HEK293 (cell line): ENCODE results near the gene GMEB1.

Experiments
- CTCF ChIA-PET: fragments of 350-600 bp; formaldehyde crosslinking; extraction: SDS; loops from one replicate; lab custom pipeline; 2021; ENCODE audit warnings: antibody characterized with exemption; lab: Yijun Ruan, JAX
- POLR2A ChIA-PET: fragments of 300-600 bp; formaldehyde crosslinking; extraction: SDS; loops from one replicate; lab custom pipeline; 2020; ENCODE audit warnings: antibody characterized with exemption, inconsistent platforms; lab: Yijun Ruan, JAX
- H3K27ac ChIP-seq: fragments of 200-500 bp; sonication (Bioruptor generic); 2 replicates; pipeline ENCODE4 v1.5.1; 2014; ENCODE audit warnings: low read depth, low read length, control low read depth, inconsistent platforms; ENCODE audit errors: extremely low read depth
- H3K36me3 ChIP-seq, 2 experiments: fragments of 200-500 bp in 1 of 2; sonication (Bioruptor generic) in 1 of 2; 1 replicate in 1 of 2; 2 replicates in 1 of 2; pipeline ENCODE4 v1.5.1; 2014 to 2017; ENCODE audit warnings: inconsistent platforms in 2 of 2, low read length in 2 of 2; ENCODE audit not compliant: control insufficient read depth in 2 of 2, insufficient read depth in 1 of 2
- H3K4me1 ChIP-seq: fragments of 200-500 bp; sonication (Bioruptor generic); 2 replicates; pipeline ENCODE4 v1.5.1; 2014; ENCODE audit warnings: mild to moderate bottlenecking, low read length, inconsistent platforms; ENCODE audit not compliant: control insufficient read depth, insufficient read depth
- H3K4me3 ChIP-seq: 2 replicates; pipeline ENCODE4 v1.5.1; 2011; ENCODE audit warnings: low read depth, mild to moderate bottlenecking, control low read depth, low read length, moderate library complexity
- H3K9me3 ChIP-seq: fragments of 200-500 bp; sonication (Bioruptor generic); 2 replicates; pipeline ENCODE4 v1.5.1; 2014; ENCODE audit warnings: low read depth, low read length, inconsistent platforms; ENCODE audit not compliant: control insufficient read depth, insufficient read depth
- PRDM4 ChIP-seq: fragments of 450-650 bp; formaldehyde crosslinking; IDR thresholded peaks from 2 replicates; pipeline ENCODE4 v1.5.1; 2017; ENCODE audit warnings: missing biosample characterization, missing genetic modification characterization
- RBAK ChIP-seq: fragments of 450-650 bp; formaldehyde crosslinking; IDR thresholded peaks from 2 replicates; pipeline ENCODE4 v1.5.1; 2016; ENCODE audit warnings: missing biosample characterization, missing genetic modification characterization
- SALL2 ChIP-seq: fragments of 450-650 bp; formaldehyde crosslinking; IDR thresholded peaks from 2 replicates; pipeline ENCODE4 v1.5.0; 2017; ENCODE audit warnings: missing biosample characterization, mild to moderate bottlenecking, missing genetic modification characterization, borderline replicate concordance
- SP3 ChIP-seq: fragments of 450-650 bp; formaldehyde crosslinking; IDR thresholded peaks from 2 replicates; pipeline ENCODE4 v1.5.1; 2016; ENCODE audit warnings: missing biosample characterization, missing genetic modification characterization
- ZBTB11 ChIP-seq: fragments of 450-650 bp; formaldehyde crosslinking; conservative IDR thresholded peaks from 2 replicates; pipeline ENCODE4 v1.5.1; 2016; ENCODE audit warnings: low read depth, missing biosample characterization, missing genetic modification characterization
- ZBTB21 ChIP-seq: fragments of 450-650 bp; formaldehyde crosslinking; IDR thresholded peaks from 2 replicates; pipeline ENCODE4 v1.5.1; 2017; ENCODE audit warnings: missing biosample characterization, missing genetic modification characterization
- ZIC2 ChIP-seq: fragments of 450-650 bp; formaldehyde crosslinking; IDR thresholded peaks from 2 replicates; pipeline ENCODE4 v1.5.1; 2016; ENCODE audit warnings: missing biosample characterization, missing genetic modification characterization
- ZNF133 ChIP-seq: fragments of 450-650 bp; formaldehyde crosslinking; IDR thresholded peaks from 2 replicates; pipeline ENCODE4 v1.5.1; 2016; ENCODE audit warnings: missing biosample characterization, missing genetic modification characterization
- ZNF157 ChIP-seq: fragments of 450-650 bp; formaldehyde crosslinking; IDR thresholded peaks from 2 replicates; pipeline ENCODE4 v1.5.1; 2016; ENCODE audit warnings: missing biosample characterization, missing genetic modification characterization
- ZNF354C ChIP-seq: fragments of 450-650 bp; formaldehyde crosslinking; IDR thresholded peaks from 2 replicates; pipeline ENCODE4 v1.5.1; 2016; ENCODE audit warnings: missing biosample characterization, missing genetic modification characterization, low read depth, borderline replicate concordance
- ZNF362 ChIP-seq: fragments of 450-650 bp; formaldehyde crosslinking; IDR thresholded peaks from 2 replicates; pipeline ENCODE4 v1.5.1; 2016; ENCODE audit warnings: missing biosample characterization, missing genetic modification characterization
- ZNF404 ChIP-seq: fragments of 450-650 bp; formaldehyde crosslinking; IDR thresholded peaks from 2 replicates; pipeline ENCODE4 v1.5.1; 2017; ENCODE audit warnings: missing biosample characterization, missing genetic modification characterization
- ZNF518A ChIP-seq: fragments of 450-650 bp; formaldehyde crosslinking; conservative IDR thresholded peaks from 2 replicates; pipeline ENCODE4 v1.5.1; 2016; ENCODE audit warnings: low read depth, missing biosample characterization, missing genetic modification characterization
- ZNF660 ChIP-seq: fragments of 450-650 bp; IDR thresholded peaks from 2 replicates; pipeline ENCODE4 v1.5.1; 2018; ENCODE audit warnings: missing biosample characterization, mild to moderate bottlenecking, missing genetic modification characterization
- ZSCAN23 ChIP-seq: fragments of 450-650 bp; formaldehyde crosslinking; IDR thresholded peaks from 2 replicates; pipeline ENCODE4 v1.5.1; 2016; ENCODE audit warnings: missing biosample characterization, missing genetic modification characterization

Gene GMEB1

GRCh38 chr1:28759257-28759656 lies 90.7 kb downstream of the GMEB1 start:
- no peak for TF ChIP-seq ZBTB21
- TF ChIP-seq ZSCAN23 (tag by site-specific recombination) = no peak
- no peak for TF ChIP-seq ZNF157 (tag by site-specific recombination)
- TF ChIP-seq SALL2 (tag by site-specific recombination) = no peak
- no peak for TF ChIP-seq ZNF404 (tag by site-specific recombination)
- no peak for TF ChIP-seq ZIC2 (tag by site-specific recombination)
- no peak for TF ChIP-seq ZNF354C
- TF ChIP-seq SP3 = no peak
- no peak for TF ChIP-seq PRDM4 (tag by site-specific recombination)
- no peak for TF ChIP-seq ZNF133 (tag by site-specific recombination)
- TF ChIP-seq ZBTB11 (tag by site-specific recombination) = no peak
- ChIA-PET CTCF (interaction anchor here (0.7 kb wide), 1 partner anchor 23 kb away, joined by 4 read pairs; no protein-coding TSS in a partner anchor), POLR2A (interaction anchor here (1.1 kb wide), 1 partner anchor 111 kb away, joined by 8 read pairs; the partner anchor contains the start of gene RNU11)
- peaks cover 20 to 61% of the 10 kb centered on the region in 2 experiments; a peak in 2 of 3 replicates for H3K36me3 ChIP-seq
- H3K27ac ChIP-seq = no peak overlapping the region
- no peaks in the 10 kb centered on the region for H3K4me1 ChIP-seq
- no peaks in the 10 kb centered on the region for H3K9me3 ChIP-seq
- no peak overlapping the region for H3K4me3 ChIP-seq

- no peaks in the 10 kb centered on the region for H3K9me3 ChIP-seq
- H3K4me3 ChIP-seq = no peak overlapping the region
- peaks cover 39 to 63% of the 10 kb centered on the region in 2 experiments; a peak in 2 of 3 replicates for H3K36me3 ChIP-seq
- no peaks in the 10 kb centered on the region for H3K4me1 ChIP-seq
- 0 out of 2 replicates have a peak, but pooled peaks have one; percentile 79 for TF ChIP-seq ZNF362
- TF ChIP-seq RBAK (tag by site-specific recombination) = no peak
- no peak for TF ChIP-seq ZNF518A (tag by site-specific recombination)
- no peak for TF ChIP-seq ZNF660 (tag by site-specific recombination)
- ChIA-PET POLR2A (interaction anchor here (1.3 kb wide), 1 partner anchor 25 kb away, joined by 6 read pairs; the partner anchor contains the start of gene YTHDF2), CTCF (no interaction called here)
- H3K27ac ChIP-seq = no peak overlapping the region
These were observed 92.6 kb downstream of the GMEB1 start for GRCh38 chr1:28761189-28761588.
